Activated T-cell treated with anti-CD3 and anti-CD28 coated beads, Interleukin-2, amount 50 U/mL, for 24 hours (primary cell): Measurements from ENCODE around the gene RPS18.
A peak's percentile ranks its signal among the peaks of the same experiment; 100 is the strongest.
"Not testable (repeated sequence)": the region's sequence is repeated elsewhere in the genome, so short reads cannot be mapped to it uniquely, and the experiment has no call there.

Experiments
- DNase-seq: peaks from one replicate; pipeline ENCODE4 v3.0.0-alpha.2; 2020
- H3K27ac Mint-ChIP-seq: 2 replicates; pipeline ENCODE4 v1.8.0; 2020; ENCODE audit warnings: mild to moderate bottlenecking, mixed read lengths
- H3K27me3 Mint-ChIP-seq: 2 replicates; pipeline ENCODE4 v1.8.0; 2020; ENCODE audit warnings: mixed read lengths
- H3K36me3 Mint-ChIP-seq: 2 replicates; pipeline ENCODE4 v1.8.0; 2020; ENCODE audit warnings: low read depth, mixed read lengths
- H3K4me1 Mint-ChIP-seq: 2 replicates; pipeline ENCODE4 v1.8.0; 2020; ENCODE audit warnings: low read depth, mixed read lengths
- H3K4me3 Mint-ChIP-seq: 2 replicates; pipeline ENCODE4 v1.8.0; 2020; ENCODE audit warnings: mild to moderate bottlenecking, moderate library complexity, mixed read lengths
- H3K9me3 Mint-ChIP-seq: 2 replicates; pipeline ENCODE4 v1.8.0; 2020; ENCODE audit warnings: mixed read lengths

Gene RPS18

GRCh38 chr6:33251395-33252012, 20.4 kb upstream of the RPS18 start:
- no peaks in the 10 kb centered on the region for H3K9me3 Mint-ChIP-seq
- H3K4me3 Mint-ChIP-seq = peak overlapping the region; percentile 36
- H3K27ac Mint-ChIP-seq = peak overlapping the region; percentile 95
- peaks cover 46% of the 10 kb centered on the region for H3K4me1 Mint-ChIP-seq
- no peak for DNase-seq
- H3K36me3 Mint-ChIP-seq = peaks cover 47% of the 10 kb centered on the region
- peaks cover 3% of the 10 kb centered on the region for H3K27me3 Mint-ChIP-seq

DNA sequence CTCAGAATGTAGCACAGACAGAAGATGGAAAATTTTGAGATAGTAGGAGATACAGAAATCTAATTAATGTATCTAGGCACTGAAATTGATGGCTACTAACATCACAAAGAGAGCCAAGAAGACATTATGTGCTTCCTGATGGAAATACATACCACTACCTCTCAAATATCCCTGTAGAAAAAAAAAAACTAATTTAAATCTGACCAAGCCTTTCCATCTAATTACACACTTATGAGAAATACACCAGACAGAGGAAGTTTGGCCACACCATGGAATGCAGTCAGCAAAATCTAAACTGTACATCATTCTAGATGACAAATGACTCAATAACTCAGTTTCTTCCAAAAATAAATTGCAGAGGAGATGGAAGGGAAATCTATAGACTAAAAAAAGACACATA, 19.1 kb upstream of the RPS18 start:
- peaks cover 54% of the 10 kb centered on the region for H3K36me3 Mint-ChIP-seq
- no peaks in the 10 kb centered on the region for H3K27me3 Mint-ChIP-seq
- H3K9me3 Mint-ChIP-seq = no peaks in the 10 kb centered on the region
- H3K27ac Mint-ChIP-seq = peak overlapping the region; percentile 29
- H3K4me1 Mint-ChIP-seq = peaks cover 46% of the 10 kb centered on the region
- no peak overlapping the region for H3K4me3 Mint-ChIP-seq
- no peak for DNase-seq

DNA sequence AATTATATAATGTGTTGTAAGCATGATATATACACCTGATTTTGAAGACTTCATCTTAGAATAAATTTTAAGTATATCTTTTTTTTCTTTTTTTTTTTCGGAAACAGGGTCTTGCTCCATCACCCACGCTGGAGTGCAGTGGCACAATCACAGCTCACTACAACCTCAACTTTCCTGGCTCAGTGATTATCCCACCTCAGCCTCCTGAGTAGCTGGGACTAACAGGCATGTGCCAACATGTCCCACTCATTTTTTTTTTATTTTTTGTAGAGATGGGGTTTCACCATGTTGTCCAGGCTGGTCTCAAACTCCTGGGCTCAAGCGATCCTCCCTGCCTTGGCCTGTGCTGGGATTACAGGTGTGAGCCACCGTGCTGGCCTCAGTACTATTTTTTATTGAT, 17.3 kb upstream of the RPS18 start:
- H3K27me3 Mint-ChIP-seq = no peaks in the 10 kb centered on the region
- no peak overlapping the region for H3K27ac Mint-ChIP-seq
- H3K4me3 Mint-ChIP-seq = no peak overlapping the region
- H3K4me1 Mint-ChIP-seq = peaks cover 31% of the 10 kb centered on the region
- no peaks in the 10 kb centered on the region for H3K9me3 Mint-ChIP-seq
- no peak for DNase-seq
- H3K36me3 Mint-ChIP-seq = peaks cover 64% of the 10 kb centered on the region

DNA sequence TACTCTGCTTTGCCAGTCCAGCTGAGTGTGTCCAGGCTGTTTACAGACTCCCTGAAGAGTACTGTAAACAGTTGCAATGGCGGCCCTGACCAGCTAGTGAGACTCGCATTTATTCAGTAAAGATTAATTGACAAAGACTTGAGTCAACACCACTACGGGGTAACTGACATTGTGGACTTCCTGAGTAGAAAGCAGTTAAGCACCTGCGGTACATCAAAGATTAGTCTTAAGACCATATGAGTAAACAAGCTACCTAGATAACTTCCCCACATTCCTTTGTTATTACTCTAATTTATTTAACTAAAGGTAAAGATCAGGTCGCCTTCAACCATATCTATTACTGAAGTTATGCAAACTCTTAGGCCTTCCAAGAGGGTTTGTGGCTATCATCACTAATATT, 12.8 kb upstream of the RPS18 start:
- DNase-seq = no peak
- Mint-ChIP-seq H3K36me3 (peaks cover 74% of the 10 kb centered on the region), H3K4me1 (peaks cover 7% of the 10 kb centered on the region), H3K9me3 (no peaks in the 10 kb centered on the region), H3K27me3 (no peaks in the 10 kb centered on the region), H3K27ac (no peak overlapping the region), H3K4me3 (no peak overlapping the region)

- H3K27me3 Mint-ChIP-seq, DNase-seq, H3K9me3 Mint-ChIP-seq, H3K27ac Mint-ChIP-seq, H3K4me3 Mint-ChIP-seq, H3K4me1 Mint-ChIP-seq: not testable (repeated sequence)
- H3K36me3 Mint-ChIP-seq = peaks cover 90% of the 10 kb centered on the region
Measured at GRCh38 chr6:33262490-33262889, 9.4 kb upstream of the RPS18 start.

- no peaks in the 10 kb centered on the region for H3K27me3 Mint-ChIP-seq
- H3K27ac Mint-ChIP-seq = peak overlapping the region; percentile 9
- peaks cover 7% of the 10 kb centered on the region for H3K4me1 Mint-ChIP-seq
- H3K9me3 Mint-ChIP-seq = no peaks in the 10 kb centered on the region
- H3K36me3 Mint-ChIP-seq = peaks cover 95% of the 10 kb centered on the region
- no peak overlapping the region for H3K4me3 Mint-ChIP-seq
- no peak for DNase-seq
Measured at GRCh38 chr6:33264015-33264414, 7.9 kb upstream of the RPS18 start.

GRCh38 chr6:33271117-33271467, 783 bp upstream of the RPS18 start:
- peaks cover 32% of the 10 kb centered on the region for H3K4me1 Mint-ChIP-seq
- no peaks in the 10 kb centered on the region for H3K27me3 Mint-ChIP-seq
- DNase-seq = no peak
- no peaks in the 10 kb centered on the region for H3K9me3 Mint-ChIP-seq
- peak overlapping the region; percentile 98 for H3K4me3 Mint-ChIP-seq
- H3K36me3 Mint-ChIP-seq = peaks cover 93% of the 10 kb centered on the region
- H3K27ac Mint-ChIP-seq = peak overlapping the region; percentile 100

- Mint-ChIP-seq H3K4me1 (peaks cover 42% of the 10 kb centered on the region), H3K4me3 (peak overlapping the region; percentile 98), H3K36me3 (peaks cover 89% of the 10 kb centered on the region), H3K27me3 (no peaks in the 10 kb centered on the region), H3K9me3 (no peaks in the 10 kb centered on the region), H3K27ac (peak overlapping the region; percentile 100)
- no peak for DNase-seq
Measured at GRCh38 chr6:33272275-33273128, 627 bp downstream of the RPS18 start.

GRCh38 chr6:33273129-33273923, 1.5 kb downstream of the RPS18 start:
- Mint-ChIP-seq H3K9me3 (no peaks in the 10 kb centered on the region), H3K27ac (peak overlapping the region; percentile 100), H3K4me1 (peaks cover 47% of the 10 kb centered on the region), H3K27me3 (no peaks in the 10 kb centered on the region), H3K36me3 (peaks cover 86% of the 10 kb centered on the region), H3K4me3 (peak overlapping the region; percentile 98)
- DNase-seq = no peak

DNA sequence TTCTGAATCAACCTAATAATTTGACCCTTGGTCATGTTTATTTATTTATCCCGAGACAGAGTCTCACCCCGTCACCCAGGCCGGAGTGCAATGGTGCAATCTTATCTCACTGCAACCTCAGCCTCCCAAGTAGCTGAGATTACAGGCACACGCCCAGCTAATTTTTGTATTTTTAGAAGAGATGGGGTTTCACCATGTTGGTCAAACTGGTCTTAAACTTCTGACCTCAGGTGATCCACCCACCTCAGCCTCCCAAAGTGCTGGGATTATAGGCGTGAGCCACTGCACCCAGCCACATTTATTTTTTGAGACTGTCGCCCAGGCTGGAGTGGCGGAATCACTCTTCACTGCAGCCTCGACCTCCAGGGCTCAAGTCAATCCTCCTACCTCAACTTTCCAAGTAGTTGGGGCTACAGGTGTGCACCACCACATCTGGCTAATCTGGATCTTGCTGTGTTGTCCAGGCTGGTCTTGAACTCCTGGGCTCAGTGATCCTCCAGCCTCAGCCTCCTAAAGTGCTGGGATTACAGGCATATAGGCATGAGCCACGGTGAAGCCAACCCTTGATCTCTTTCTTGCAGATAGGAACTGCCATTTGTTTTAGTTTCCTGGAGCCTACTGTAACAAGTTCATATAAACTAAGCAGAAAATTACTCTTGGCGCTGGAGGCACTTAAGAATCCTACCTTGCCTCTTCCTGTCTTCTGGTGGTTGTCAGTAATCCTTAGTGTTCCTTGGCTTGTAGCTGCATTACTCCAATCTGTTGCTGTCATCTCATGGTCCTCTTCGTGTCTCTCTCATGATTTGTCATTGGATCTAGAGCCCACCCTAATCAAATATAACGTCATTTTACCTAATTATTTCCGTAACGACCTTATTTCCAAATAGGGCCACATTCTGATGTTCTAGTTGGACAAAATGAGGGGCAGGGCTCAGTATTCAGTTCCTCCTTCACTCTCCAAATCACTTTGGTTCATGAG, 2.3 kb downstream of the RPS18 start:
- Mint-ChIP-seq H3K27ac (peak overlapping the region; percentile 100), H3K9me3 (no peaks in the 10 kb centered on the region), H3K27me3 (no peaks in the 10 kb centered on the region), H3K4me3 (peak overlapping the region; percentile 98), H3K36me3 (peaks cover 86% of the 10 kb centered on the region), H3K4me1 (peaks cover 50% of the 10 kb centered on the region)
- peak; percentile 47 for DNase-seq

- Mint-ChIP-seq H3K36me3 (peaks cover 94% of the 10 kb centered on the region), H3K4me1 (peaks cover 46% of the 10 kb centered on the region), H3K4me3 (peak overlapping the region; percentile 98), H3K27ac (peak overlapping the region; percentile 100)
- DNase-seq, H3K27me3 Mint-ChIP-seq, H3K9me3 Mint-ChIP-seq: not testable (repeated sequence)
Measured at GRCh38 chr6:33275795-33276580, 4.1 kb downstream of the RPS18 start.

DNA sequence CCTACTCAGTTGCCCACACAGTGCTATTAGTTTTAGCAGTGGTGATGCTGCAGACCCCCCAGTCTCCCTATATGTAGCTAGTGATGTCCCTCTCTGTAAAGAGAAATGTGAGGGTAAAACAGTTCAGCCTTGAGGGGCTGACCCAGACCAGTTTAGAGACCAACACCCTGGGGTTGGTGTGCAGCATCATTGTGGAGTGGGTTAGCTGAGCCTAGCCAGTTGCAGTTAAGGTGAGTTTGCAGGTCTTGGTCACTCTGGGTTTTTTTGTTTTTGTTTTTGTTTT, 4.6 kb downstream of the RPS18 start:
- no peaks in the 10 kb centered on the region for H3K9me3 Mint-ChIP-seq
- H3K27ac Mint-ChIP-seq = peak overlapping the region; percentile 100
- H3K36me3 Mint-ChIP-seq = peaks cover 94% of the 10 kb centered on the region
- H3K4me1 Mint-ChIP-seq = peaks cover 51% of the 10 kb centered on the region
- DNase-seq = no peak
- no peaks in the 10 kb centered on the region for H3K27me3 Mint-ChIP-seq
- peak overlapping the region; percentile 98 for H3K4me3 Mint-ChIP-seq

DNA sequence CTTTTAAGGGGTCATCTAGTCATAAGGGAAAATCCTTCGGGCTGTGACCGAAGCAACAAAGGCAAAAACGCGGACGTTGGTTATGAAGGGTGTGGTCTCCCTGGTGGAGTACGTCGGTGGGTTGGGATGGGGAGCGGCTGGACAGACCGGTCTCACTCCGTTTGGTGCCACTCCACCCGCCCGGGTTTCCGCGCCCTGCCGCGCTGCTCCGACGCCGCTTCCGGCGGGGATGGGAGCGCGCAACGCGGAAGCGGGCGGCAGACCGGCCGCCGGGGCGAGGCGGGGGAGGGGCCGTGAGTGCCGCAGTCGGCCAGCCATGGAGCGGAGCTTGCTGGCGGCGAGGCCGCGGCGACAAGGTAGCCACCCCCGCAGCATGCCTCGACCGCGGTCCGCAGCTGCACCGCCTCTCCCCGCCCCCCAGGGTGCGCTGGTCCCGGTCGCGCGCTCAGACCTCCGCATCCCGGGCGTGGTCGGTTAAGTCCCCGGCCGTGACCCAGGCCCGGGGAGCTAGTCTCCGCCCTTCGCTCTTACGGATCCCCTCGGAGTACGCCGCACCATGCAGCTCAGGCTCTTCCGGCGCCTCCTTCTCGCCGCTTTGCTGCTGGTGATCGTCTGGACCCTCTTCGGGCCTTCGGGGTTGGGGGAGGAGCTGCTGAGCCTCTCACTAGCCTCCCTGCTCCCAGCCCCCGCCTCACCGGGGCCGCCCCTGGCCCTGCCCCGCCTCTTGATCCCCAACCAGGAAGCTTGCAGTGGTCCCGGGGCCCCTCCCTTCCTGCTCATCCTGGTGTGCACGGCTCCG, 5.2 kb downstream of the RPS18 start, which contains the start of gene B3GALT4:
Gene B3GALT4, plus strand, starts transcription at position 260 of the 799 bp plus-strand sequence. Its CDS starts 297 bp downstream, at position 557.
- H3K9me3 Mint-ChIP-seq = no peaks in the 10 kb centered on the region

More for the DNA sequence above, 5.2 kb downstream of the RPS18 start, which contains the start of gene B3GALT4:
- peak; percentile 89 for DNase-seq
- Mint-ChIP-seq H3K27me3 (no peaks in the 10 kb centered on the region), H3K4me3 (peak within 1 kb of the TSS; percentile 98), H3K27ac (peak within 1 kb of the TSS; percentile 100), H3K4me1 (peaks cover 51% of the 10 kb centered on the region), H3K36me3 (peaks cover 94% of the 10 kb centered on the region)
